GM23248 (cell line): ENCODE results near the gene STMN1.

ENCODE experiments used
- EZH2 ChIP-seq: fragments of 200-600 bp; sonication (generic); IDR thresholded peaks from 2 replicates; pipeline ENCODE4 v1.6.1; 2018; ENCODE audit warnings: antibody characterized with exemption, mild to moderate bottlenecking; ENCODE audit not compliant: insufficient read depth, poor library complexity, severe bottlenecking
- EZH2phosphoT487 ChIP-seq: fragments of 200-600 bp; sonication (generic); IDR thresholded peaks from 2 replicates; pipeline ENCODE4 v1.6.1; 2018; ENCODE audit warnings: antibody characterized with exemption, moderate library complexity, mild to moderate bottlenecking, low read depth; ENCODE audit not compliant: insufficient read depth

DNA sequence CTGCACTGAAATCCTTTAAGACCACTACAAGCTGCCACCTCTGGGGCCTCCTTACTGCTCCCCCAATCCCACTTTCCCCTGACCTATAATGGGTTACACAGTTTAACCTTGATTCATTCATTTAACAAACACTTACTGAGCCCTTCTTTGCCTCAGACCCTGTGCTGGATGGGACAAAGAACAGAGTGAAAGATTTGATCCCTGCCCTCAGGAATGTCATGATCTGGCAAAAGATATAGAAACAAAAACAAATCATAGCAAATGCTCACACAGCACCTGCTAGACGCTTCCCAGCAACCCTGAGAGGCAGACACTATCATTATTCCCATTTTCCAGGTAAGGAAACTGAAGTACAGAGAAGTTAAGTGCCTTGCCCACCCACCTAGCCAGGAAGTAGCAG is 39.9 kb downstream of the STMN1 start:
- TF ChIP-seq EZH2: no peak
- TF ChIP-seq EZH2phosphoT487: no peak
